OCI-LY7 (cell line): ENCODE results near the gene NEK4. TPM values are rescaled to one million over a fixed set of nuclear protein-coding genes. Genes with fewer than 3 reads are reported as not detected.

Experiments
- BruUV-seq: library from RNA; stranded (reverse); fragments of 400-500 nt; replicated peaks from 2 replicates; lab custom pipeline; 2021; lab: Mats Ljungman, UMichigan
- CTCF ChIA-PET: fragments of 300-600 bp; sonication (Branson Sonifier 250); formaldehyde crosslinking; loops from one replicate; lab custom pipeline; 2022; ENCODE audit warnings: antibody characterized with exemption; ENCODE audit not compliant: unreplicated experiment; lab: Charles Lee
- POLR2A ChIA-PET: fragments of 300-600 bp; sonication (Branson Sonifier 250); formaldehyde crosslinking; loops from one replicate; lab custom pipeline; 2022; ENCODE audit warnings: antibody characterized with exemption; lab: Charles Lee
- DNase-seq: peaks from one replicate; pipeline ENCODE4 v3.0.0-alpha.2; 2015; ENCODE audit warnings: low spot score
- H2AFZ ChIP-seq: fragments of 200-600 bp; sonication (generic), shearing (Covaris generic); 2 replicates; pipeline ENCODE4 v1.6.1; 2014; ENCODE audit warnings: mild to moderate bottlenecking, antibody characterized with exemption, low read length, moderate library complexity
- H3K27ac ChIP-seq: fragments of 200-600 bp; sonication (generic); 2 replicates; pipeline ENCODE4 v1.5.1; 2014; ENCODE audit warnings: mixed run types, low read depth, mild to moderate bottlenecking, moderate library complexity, low read length, inconsistent platforms; ENCODE audit not compliant: poor library complexity, severe bottlenecking
- H3K36me3 ChIP-seq: fragments of 200-600 bp; sonication (generic); 2 replicates; pipeline ENCODE4 v1.6.1; 2014; ENCODE audit warnings: mild to moderate bottlenecking, antibody characterized with exemption, low read length, moderate library complexity, mixed read lengths; ENCODE audit not compliant: insufficient read depth
- H3K4me1 ChIP-seq: fragments of 200-600 bp; sonication (generic); 2 replicates; pipeline ENCODE4 v1.5.1; 2014; ENCODE audit warnings: mild to moderate bottlenecking, low read length; ENCODE audit not compliant: insufficient read depth, poor library complexity, severe bottlenecking
- H3K4me2 ChIP-seq: fragments of 200-600 bp; sonication (generic); 2 replicates; pipeline ENCODE4 v1.6.1; 2014; ENCODE audit warnings: mild to moderate bottlenecking, low read length
- H3K4me3 ChIP-seq: fragments of 200-600 bp; sonication (generic); 2 replicates; pipeline ENCODE4 v1.5.1; 2014; ENCODE audit warnings: mild to moderate bottlenecking, low read depth, low read length; ENCODE audit not compliant: poor library complexity, severe bottlenecking
- H3K79me2 ChIP-seq: fragments of 200-600 bp; sonication (generic); 2 replicates; pipeline ENCODE4 v1.6.1; 2016; ENCODE audit warnings: low read depth, mild to moderate bottlenecking, low read length, moderate library complexity, mixed read lengths; ENCODE audit not compliant: insufficient read depth
- H3K9me2 ChIP-seq: fragments of 200-600 bp; sonication (generic); 2 replicates; pipeline ENCODE4 v1.6.1; 2016; ENCODE audit warnings: mild to moderate bottlenecking, low read length, mixed read lengths; ENCODE audit not compliant: insufficient read depth
- H3K9me3 ChIP-seq: fragments of 200-600 bp; sonication (generic); 2 replicates; pipeline ENCODE4 v1.6.1; 2014; ENCODE audit warnings: mild to moderate bottlenecking, mixed run types, low read length, mixed read lengths
- H4K20me1 ChIP-seq: fragments of 200-600 bp; sonication (generic); 2 replicates; pipeline ENCODE4 v1.6.1; 2014; ENCODE audit warnings: mild to moderate bottlenecking, antibody characterized with exemption, low read length, moderate library complexity, mixed read lengths; ENCODE audit not compliant: insufficient read depth
- CTCF ChIP-seq: fragments of 200-600 bp; sonication (generic); conservative IDR thresholded peaks from 2 replicates; pipeline ENCODE4 v1.5.1; 2014; ENCODE audit warnings: mild to moderate bottlenecking, antibody characterized with exemption, low read length, moderate library complexity, mixed read lengths
- EZH2phosphoT487 ChIP-seq: fragments of 200-600 bp; sonication (generic); IDR thresholded peaks from 2 replicates; pipeline ENCODE4 v1.6.1; 2018; ENCODE audit warnings: low read depth, borderline replicate concordance, mild to moderate bottlenecking, mixed run types, antibody characterized with exemption, low read length, moderate library complexity, mixed read lengths
- intact Hi-C: fragments of 100-400 bp; cut with micrococcal nuclease; formaldehyde crosslinking; loops from one replicate; pipeline ENCODE4 v1.10.0; 2022; ENCODE audit not compliant: unreplicated experiment
- total RNA-seq, 2 experiments: library from RNA; depleted of rRNA in 1 of 2; stranded (reverse); fragments of >200 nt in 1 of 2; shearing (Covaris generic) in 1 of 2; gene quantifications; 2 replicates each; pipeline ENCODE4 v1.2.3, GENCODE V29; 2014 to 2022

NEK4 gene
- total RNA-seq, 2 experiments from 2014 or later = 27.5 to 38.6 TPM

DNA sequence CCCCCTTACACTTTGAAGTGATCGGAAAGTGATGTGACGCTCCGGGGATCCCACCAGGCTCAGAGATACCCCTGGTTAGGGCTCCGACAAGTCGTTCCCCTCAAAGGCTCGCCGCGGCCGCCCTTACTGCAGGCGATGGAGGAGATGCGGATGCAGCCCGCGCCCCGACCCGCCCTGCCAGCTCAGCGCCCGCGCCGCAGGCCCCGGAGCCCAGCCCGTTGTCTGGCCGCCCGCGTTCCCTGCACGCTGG is 65.4 kb downstream of the NEK4 start:
- Histone ChIP-seq H3K4me2 (peak overlapping the region; percentile 98), H3K4me3 (peak overlapping the region; percentile 95), H3K9me2 (no peaks in the 10 kb centered on the region), H3K4me1 (peaks cover 41% of the 10 kb centered on the region), H4K20me1 (peaks cover 10% of the 10 kb centered on the region; the same call in 1 of the 2 replicates), H3K36me3 (peaks cover 26% of the 10 kb centered on the region), H3K79me2 (peaks cover 48% of the 10 kb centered on the region), H3K9me3 (no peaks in the 10 kb centered on the region), H2AFZ (peak overlapping the region; percentile 63), H3K27ac (peak overlapping the region; percentile 63)
- DNase-seq = no peak
- ChIA-PET CTCF (no interaction called here), POLR2A (interaction anchor here (1.5 to 7.4 kb wide), 4 partner anchors 14 to 54 kb away, joined by 3 to 44 read pairs (median 4); no protein-coding TSS in a partner anchor)
- TF ChIP-seq EZH2phosphoT487 (no peak), CTCF (no peak)
- BruUV-seq = no TSS peak
- intact Hi-C loops = no loop called here

DNA sequence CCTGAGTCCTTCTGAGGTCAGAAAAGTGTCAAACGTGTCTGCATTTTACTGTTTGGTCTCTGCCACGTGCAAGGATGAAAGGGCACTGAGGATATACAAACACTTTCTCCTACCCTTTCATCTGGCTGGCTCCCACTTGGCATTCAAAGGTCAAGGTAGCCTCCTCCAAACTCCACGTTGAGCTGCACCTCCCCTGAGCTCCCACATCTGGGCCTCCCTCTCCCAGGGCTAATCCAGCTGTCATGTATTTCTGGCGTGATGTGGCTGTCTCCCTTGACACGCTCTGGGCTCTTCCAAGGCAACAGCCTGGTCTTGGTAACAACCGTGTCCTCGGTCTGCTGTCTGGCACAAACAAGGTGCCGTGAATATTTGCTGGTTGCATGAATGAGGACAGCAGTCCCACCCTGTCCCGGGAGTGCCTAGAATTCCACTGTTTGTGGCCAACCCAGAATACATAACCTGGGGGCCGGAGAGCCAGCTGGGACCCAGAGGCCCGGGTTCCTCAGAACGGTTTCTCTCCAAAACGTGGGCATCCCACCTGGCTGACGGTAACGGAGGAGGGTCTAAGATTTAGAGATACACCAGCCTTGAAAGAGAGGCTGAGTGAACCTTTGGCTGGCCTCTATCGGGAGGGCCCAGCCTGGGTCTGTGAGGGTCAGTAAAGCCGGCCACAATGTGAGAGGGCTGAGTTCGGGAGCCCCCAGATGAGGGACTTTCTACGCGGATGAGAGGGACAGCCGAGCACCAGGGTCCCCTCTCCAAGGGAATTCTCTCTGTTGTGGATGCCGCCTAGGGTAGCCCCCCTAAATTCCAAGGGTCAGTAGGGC is 65.9 kb downstream of the NEK4 start:
- TF ChIP-seq EZH2phosphoT487 (no peak), CTCF (no peak)
- intact Hi-C loops = no loop called here
- peaks cover 38% of the 10 kb centered on the region for H3K4me1 ChIP-seq
- no TSS peak for BruUV-seq
- H3K4me2 ChIP-seq = peak overlapping the region; percentile 98
- peaks cover 48% of the 10 kb centered on the region for H3K79me2 ChIP-seq
- no peaks in the 10 kb centered on the region for H3K9me3 ChIP-seq
- CTCF ChIA-PET = no interaction called here
- POLR2A ChIA-PET = interaction anchor here (1.5 to 7.4 kb wide), 3 partner anchors 14 to 54 kb away, joined by 3 to 44 read pairs (median 4); no protein-coding TSS in a partner anchor
- H2AFZ ChIP-seq = peak overlapping the region; percentile 63
- no peaks in the 10 kb centered on the region for H3K9me2 ChIP-seq
- peak overlapping the region; percentile 95 for H3K4me3 ChIP-seq
- H3K27ac ChIP-seq = peak overlapping the region; percentile 63
- peaks cover 22% of the 10 kb centered on the region for H3K36me3 ChIP-seq
- DNase-seq = peak; percentile 31
- H4K20me1 ChIP-seq = peaks cover 10% of the 10 kb centered on the region; the same call in 1 of the 2 replicates

GRCh38 chr3:52703341-52703740 is 67.4 kb downstream of the NEK4 start:
- no peak for DNase-seq
- H3K4me3 ChIP-seq = no peak overlapping the region
- intact Hi-C loops = no loop called here
- H3K79me2 ChIP-seq = peaks cover 41% of the 10 kb centered on the region
- no peak overlapping the region for H3K27ac ChIP-seq
- peak overlapping the region; percentile 98 for H3K4me2 ChIP-seq
- no TSS peak for BruUV-seq
- H3K9me2 ChIP-seq = no peaks in the 10 kb centered on the region
- TF ChIP-seq EZH2phosphoT487 (no peak), CTCF (no peak)
- peaks cover 10% of the 10 kb centered on the region; the same call in 1 of the 2 replicates for H3K36me3 ChIP-seq
- CTCF ChIA-PET = no interaction called here
- H2AFZ ChIP-seq = no peak overlapping the region
- POLR2A ChIA-PET = interaction anchor here (7.4 kb wide), 1 partner anchor 12 kb away, joined by 44 read pairs; no protein-coding TSS in a partner anchor
- no peaks in the 10 kb centered on the region for H3K9me3 ChIP-seq
- peaks cover 10% of the 10 kb centered on the region; the same call in 1 of the 2 replicates for H4K20me1 ChIP-seq
- H3K4me1 ChIP-seq = peaks cover 31% of the 10 kb centered on the region
